GM12872 (cell line): ENCODE results near the gene ZNF564.

Source experiments
- TF ChIP-seq, protein P1 (sequence below): IDR thresholded peaks from 3 replicates; pipeline ENCODE4 v1.5.1; 2011; ENCODE audit warnings: low read depth, mild to moderate bottlenecking, low read length, moderate library complexity; ENCODE audit not compliant: insufficient read depth

Gene ZNF564

GRCh38 chr19:12551060-12551832 lies at the start of gene ZNF564:
ZNF564 (minus strand) TSS chr19:12551482; CDS start chr19:12551332, 150 bp downstream.
- TF ChIP-seq, protein P1, sequence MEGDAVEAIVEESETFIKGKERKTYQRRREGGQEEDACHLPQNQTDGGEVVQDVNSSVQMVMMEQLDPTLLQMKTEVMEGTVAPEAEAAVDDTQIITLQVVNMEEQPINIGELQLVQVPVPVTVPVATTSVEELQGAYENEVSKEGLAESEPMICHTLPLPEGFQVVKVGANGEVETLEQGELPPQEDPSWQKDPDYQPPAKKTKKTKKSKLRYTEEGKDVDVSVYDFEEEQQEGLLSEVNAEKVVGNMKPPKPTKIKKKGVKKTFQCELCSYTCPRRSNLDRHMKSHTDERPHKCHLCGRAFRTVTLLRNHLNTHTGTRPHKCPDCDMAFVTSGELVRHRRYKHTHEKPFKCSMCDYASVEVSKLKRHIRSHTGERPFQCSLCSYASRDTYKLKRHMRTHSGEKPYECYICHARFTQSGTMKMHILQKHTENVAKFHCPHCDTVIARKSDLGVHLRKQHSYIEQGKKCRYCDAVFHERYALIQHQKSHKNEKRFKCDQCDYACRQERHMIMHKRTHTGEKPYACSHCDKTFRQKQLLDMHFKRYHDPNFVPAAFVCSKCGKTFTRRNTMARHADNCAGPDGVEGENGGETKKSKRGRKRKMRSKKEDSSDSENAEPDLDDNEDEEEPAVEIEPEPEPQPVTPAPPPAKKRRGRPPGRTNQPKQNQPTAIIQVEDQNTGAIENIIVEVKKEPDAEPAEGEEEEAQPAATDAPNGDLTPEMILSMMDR: no peak

GRCh38 chr19:12597594-12597993 lies 46.3 kb upstream of the ZNF564 start:
- TF ChIP-seq, protein P1: no peak

DNA sequence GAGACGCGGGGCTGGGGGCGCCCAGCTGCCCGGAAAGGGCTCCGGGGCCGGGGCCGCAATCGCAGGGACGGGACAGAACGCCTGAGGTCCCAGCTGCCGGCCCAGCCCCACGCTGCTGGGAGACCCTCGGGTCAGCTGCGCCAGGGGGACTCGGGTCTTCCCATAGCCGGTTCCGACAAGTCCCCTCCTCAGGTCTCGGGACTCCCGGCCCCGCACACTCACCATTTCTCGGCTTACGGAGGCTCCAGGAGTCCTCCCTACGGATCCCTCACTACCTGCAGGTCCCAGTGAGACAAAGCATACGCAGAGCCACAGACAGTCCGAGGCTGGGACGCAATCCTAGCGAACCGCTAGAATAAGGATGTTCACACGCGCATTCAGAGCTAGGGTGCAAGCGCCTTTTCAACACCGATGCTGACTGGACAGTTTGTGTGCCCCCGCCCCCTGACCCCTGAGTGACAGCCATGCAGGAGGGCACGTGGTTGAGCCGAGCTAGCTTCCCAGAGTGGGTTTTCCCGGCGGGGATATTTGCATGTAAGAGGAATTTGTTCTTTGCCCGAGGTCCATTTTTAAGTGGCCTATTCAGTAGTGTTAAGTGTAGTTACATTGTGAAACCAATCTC lies 45.8 kb upstream of the ZNF564 start:
- TF ChIP-seq, protein P1: no peak

DNA sequence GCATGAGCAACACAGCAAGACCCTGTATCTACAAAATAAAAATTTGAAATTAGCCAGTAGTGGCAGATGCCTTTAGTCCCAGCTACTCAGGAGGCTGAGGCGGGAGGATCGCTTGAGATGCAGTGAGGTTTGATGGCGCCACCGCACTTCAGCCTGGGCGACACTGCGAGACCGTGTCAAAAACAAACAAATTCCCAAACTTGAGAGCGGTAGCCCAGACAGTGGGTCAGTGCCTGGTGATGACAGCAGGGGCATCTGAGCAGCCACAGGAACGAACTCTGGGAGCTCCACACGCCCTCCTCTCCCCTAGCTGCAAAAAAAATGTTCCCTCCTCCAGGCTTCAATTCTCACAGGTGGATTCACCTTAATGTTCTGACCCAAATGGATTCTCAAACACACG lies 45.2 kb upstream of the ZNF564 start:
- TF ChIP-seq, protein P1: no peak

DNA sequence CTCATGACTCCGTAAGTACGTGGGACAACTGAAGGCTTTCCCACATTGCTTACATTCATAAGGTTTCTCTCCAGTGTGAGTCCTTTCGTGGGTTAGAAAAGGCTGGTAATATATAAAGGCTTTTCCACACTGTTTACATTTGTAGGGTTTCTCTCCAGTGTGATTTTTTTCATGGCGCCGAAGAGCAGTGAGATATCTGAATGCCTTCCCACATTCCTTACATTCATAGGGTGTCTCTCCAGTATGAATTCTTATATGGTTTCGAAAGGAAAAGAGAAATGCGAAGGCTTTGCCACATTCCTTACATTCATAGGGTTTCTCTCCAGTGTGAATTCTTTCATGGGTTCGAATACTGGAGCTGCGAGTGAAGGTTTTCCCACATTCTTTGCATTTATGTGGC lies 29.8 kb upstream of the ZNF564 start:
- TF ChIP-seq, protein P1: no peak

GRCh38 chr19:12580180-12580694 lies 29.0 kb upstream of the ZNF564 start:
- TF ChIP-seq, protein P1: no peak

DNA sequence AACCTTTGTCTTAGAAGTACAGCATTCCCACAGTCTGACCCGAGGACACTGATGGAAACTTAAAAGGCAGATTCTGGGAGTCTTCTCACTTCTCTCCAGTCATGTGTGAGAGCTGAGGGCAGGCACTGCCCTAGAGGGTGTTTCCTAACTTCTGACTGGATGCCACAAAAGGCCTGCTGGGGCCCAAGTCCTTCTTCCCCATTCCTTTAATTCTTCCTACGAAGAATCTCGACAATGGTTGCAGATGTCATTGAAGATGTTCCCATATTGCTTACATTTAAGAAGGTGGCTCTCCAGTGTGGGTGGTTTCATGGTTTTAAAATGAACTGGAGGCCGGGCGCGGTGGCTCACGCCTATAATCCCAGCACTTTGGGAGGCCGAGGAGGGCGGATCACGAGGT lies 27.4 kb upstream of the ZNF564 start:
- TF ChIP-seq, protein P1: no peak
